Neural cell (in vitro differentiated cells): ENCODE data around the gene ATXN1L.

Experiments used
- EP300 ChIP-seq: fragments of 450-650 bp; conservative IDR thresholded peaks from 2 replicates; pipeline ENCODE4 v1.6.1; 2014; ENCODE audit warnings: antibody characterized with exemption, mild to moderate bottlenecking, moderate library complexity; ENCODE audit not compliant: poor library complexity, severe bottlenecking
- EZH2 ChIP-seq: fragments of 200-600, 300-800 bp; shearing (Covaris generic), sonication (generic); IDR thresholded peaks from 2 replicates; pipeline ENCODE4 v1.6.1; 2014; ENCODE audit warnings: antibody characterized with exemption, low read length, borderline replicate concordance, mild to moderate bottlenecking; ENCODE audit not compliant: insufficient read depth, poor library complexity, severe bottlenecking
- MXI1 ChIP-seq: fragments of 450-650 bp; conservative IDR thresholded peaks from 2 replicates; pipeline ENCODE4 v1.6.1; 2014; ENCODE audit warnings: antibody characterized with exemption, mild to moderate bottlenecking; ENCODE audit not compliant: poor library complexity, severe bottlenecking
- POLR2AphosphoS5 ChIP-seq: IDR thresholded peaks from 2 replicates; pipeline ENCODE4 v1.6.1; 2012
- RAD21 ChIP-seq: fragments of 450-650 bp; conservative IDR thresholded peaks from 2 replicates; pipeline ENCODE4 v1.6.1; 2014; ENCODE audit warnings: antibody characterized with exemption, mild to moderate bottlenecking, moderate library complexity
- SMC3 ChIP-seq: fragments of 450-650 bp; conservative IDR thresholded peaks from 2 replicates; pipeline ENCODE4 v1.6.1; 2014; ENCODE audit warnings: antibody characterized with exemption, mild to moderate bottlenecking, moderate library complexity; ENCODE audit not compliant: poor library complexity
- TAF1 ChIP-seq: IDR thresholded peaks from 2 replicates; pipeline ENCODE4 v1.6.1; 2012; ENCODE audit warnings: low read depth
- TF ChIP-seq, protein P1 (sequence below): fragments of 450-650 bp; IDR thresholded peaks from 2 replicates; pipeline ENCODE4 v1.5.1; 2014; ENCODE audit warnings: antibody characterized with exemption, mild to moderate bottlenecking, moderate library complexity; ENCODE audit not compliant: poor library complexity, severe bottlenecking
- TF ChIP-seq, protein P2 (sequence below): IDR thresholded peaks from 2 replicates; pipeline ENCODE4 v1.6.1; 2012; ENCODE audit warnings: borderline replicate concordance

DNA sequence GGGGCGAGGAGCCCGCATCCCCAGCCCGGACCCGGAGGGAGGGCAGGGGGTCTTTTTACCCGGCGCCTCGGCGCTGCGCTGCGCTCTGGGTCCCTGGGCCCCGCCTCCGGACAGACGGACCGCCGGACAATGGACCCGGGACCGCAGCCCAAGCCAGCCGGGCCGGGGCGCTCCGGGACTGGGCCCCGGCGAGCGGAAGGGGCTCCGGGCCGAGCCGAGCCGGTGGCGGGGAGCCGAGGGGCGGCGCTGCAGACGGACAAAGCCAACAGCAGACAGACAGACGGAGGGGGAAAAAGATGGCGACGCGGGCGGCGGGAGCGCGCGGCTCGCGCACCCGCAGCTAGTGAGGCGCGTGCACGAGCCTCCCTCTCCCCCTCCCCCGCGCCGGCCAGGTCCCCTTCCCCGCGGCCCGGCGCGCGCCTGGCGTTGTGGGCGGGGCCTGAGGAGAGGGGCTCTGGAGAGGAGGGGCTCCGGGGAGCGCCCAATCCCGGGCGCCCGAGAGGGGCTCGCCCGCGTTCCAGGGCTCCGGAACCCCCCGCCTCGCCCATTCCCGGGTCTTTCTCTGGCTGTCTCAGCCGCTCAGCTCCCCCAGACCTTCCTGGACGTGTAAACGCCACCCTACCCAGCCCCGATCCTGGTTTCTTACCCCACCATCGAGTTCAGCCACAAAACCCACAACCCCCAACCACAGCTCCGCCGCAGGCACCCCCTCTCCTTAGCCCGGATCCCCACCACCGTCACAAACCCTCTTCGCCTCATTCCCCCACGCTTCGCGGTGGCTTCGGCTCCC lies 38.3 kb downstream of the ATXN1L start, which contains the start of gene ZNF821:
- TF ChIP-seq EP300 (peak; percentile 60), POLR2AphosphoS5 (peak; percentile 94), EZH2 (no peak), MXI1 (peak; percentile 69), TAF1 (peak; percentile 83), RAD21 (no peak), SMC3 (peak; percentile 29)
- TF ChIP-seq, protein P1, sequence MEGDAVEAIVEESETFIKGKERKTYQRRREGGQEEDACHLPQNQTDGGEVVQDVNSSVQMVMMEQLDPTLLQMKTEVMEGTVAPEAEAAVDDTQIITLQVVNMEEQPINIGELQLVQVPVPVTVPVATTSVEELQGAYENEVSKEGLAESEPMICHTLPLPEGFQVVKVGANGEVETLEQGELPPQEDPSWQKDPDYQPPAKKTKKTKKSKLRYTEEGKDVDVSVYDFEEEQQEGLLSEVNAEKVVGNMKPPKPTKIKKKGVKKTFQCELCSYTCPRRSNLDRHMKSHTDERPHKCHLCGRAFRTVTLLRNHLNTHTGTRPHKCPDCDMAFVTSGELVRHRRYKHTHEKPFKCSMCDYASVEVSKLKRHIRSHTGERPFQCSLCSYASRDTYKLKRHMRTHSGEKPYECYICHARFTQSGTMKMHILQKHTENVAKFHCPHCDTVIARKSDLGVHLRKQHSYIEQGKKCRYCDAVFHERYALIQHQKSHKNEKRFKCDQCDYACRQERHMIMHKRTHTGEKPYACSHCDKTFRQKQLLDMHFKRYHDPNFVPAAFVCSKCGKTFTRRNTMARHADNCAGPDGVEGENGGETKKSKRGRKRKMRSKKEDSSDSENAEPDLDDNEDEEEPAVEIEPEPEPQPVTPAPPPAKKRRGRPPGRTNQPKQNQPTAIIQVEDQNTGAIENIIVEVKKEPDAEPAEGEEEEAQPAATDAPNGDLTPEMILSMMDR, result peak; percentile 53
- TF ChIP-seq, protein P2, sequence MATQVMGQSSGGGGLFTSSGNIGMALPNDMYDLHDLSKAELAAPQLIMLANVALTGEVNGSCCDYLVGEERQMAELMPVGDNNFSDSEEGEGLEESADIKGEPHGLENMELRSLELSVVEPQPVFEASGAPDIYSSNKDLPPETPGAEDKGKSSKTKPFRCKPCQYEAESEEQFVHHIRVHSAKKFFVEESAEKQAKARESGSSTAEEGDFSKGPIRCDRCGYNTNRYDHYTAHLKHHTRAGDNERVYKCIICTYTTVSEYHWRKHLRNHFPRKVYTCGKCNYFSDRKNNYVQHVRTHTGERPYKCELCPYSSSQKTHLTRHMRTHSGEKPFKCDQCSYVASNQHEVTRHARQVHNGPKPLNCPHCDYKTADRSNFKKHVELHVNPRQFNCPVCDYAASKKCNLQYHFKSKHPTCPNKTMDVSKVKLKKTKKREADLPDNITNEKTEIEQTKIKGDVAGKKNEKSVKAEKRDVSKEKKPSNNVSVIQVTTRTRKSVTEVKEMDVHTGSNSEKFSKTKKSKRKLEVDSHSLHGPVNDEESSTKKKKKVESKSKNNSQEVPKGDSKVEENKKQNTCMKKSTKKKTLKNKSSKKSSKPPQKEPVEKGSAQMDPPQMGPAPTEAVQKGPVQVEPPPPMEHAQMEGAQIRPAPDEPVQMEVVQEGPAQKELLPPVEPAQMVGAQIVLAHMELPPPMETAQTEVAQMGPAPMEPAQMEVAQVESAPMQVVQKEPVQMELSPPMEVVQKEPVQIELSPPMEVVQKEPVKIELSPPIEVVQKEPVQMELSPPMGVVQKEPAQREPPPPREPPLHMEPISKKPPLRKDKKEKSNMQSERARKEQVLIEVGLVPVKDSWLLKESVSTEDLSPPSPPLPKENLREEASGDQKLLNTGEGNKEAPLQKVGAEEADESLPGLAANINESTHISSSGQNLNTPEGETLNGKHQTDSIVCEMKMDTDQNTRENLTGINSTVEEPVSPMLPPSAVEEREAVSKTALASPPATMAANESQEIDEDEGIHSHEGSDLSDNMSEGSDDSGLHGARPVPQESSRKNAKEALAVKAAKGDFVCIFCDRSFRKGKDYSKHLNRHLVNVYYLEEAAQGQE, result peak; percentile 90
